HEK293 (cell line): ENCODE data around the gene SSU72.

Experiments
- CTCF ChIP-seq: fragments of 450-650 bp; formaldehyde crosslinking; IDR thresholded peaks from 2 replicates; pipeline ENCODE4 v1.5.1; 2016; ENCODE audit warnings: missing biosample characterization, missing genetic modification characterization
- HOXD13 ChIP-seq: sonication (generic); formaldehyde crosslinking; IDR thresholded peaks from 2 replicates; pipeline ENCODE4 v1.8.0; 2022; ENCODE audit warnings: missing genetic modification reagents, borderline replicate concordance
- MEIS1 ChIP-seq: sonication (generic); formaldehyde crosslinking; IDR thresholded peaks from 2 replicates; pipeline ENCODE4 v1.8.1; 2022; ENCODE audit warnings: missing genetic modification reagents, mild to moderate bottlenecking, borderline replicate concordance
- PBX3 ChIP-seq: sonication (generic); formaldehyde crosslinking; IDR thresholded peaks from 2 replicates; pipeline ENCODE4 v1.8.1; 2022; ENCODE audit warnings: mild to moderate bottlenecking, moderate library complexity, missing genetic modification reagents
- SETDB1 ChIP-seq: IDR thresholded peaks from one replicate; pipeline ENCODE4 v1.6.1; 2017; ENCODE audit warnings: mild to moderate bottlenecking, low read length, moderate library complexity, mixed read lengths; ENCODE audit not compliant: insufficient read length
- ZFP3 ChIP-seq: fragments of 450-650 bp; formaldehyde crosslinking; IDR thresholded peaks from 2 replicates; pipeline ENCODE4 v1.5.1; 2016; ENCODE audit warnings: low read depth, missing biosample characterization, missing genetic modification characterization
- ZNF23 ChIP-seq: fragments of 450-650 bp; formaldehyde crosslinking; IDR thresholded peaks from 2 replicates; pipeline ENCODE4 v1.5.1; 2016; ENCODE audit warnings: missing biosample characterization, missing genetic modification characterization, borderline replicate concordance
- ZSCAN30 ChIP-seq: fragments of 450-650 bp; IDR thresholded peaks from 2 replicates; pipeline ENCODE4 v1.5.1; 2018; ENCODE audit warnings: missing biosample characterization, mild to moderate bottlenecking, missing genetic modification characterization, moderate library complexity
- TF ChIP-seq, protein P1 (sequence below): fragments of 450-650 bp; formaldehyde crosslinking; IDR thresholded peaks from 2 replicates; pipeline ENCODE4 v1.5.1; 2016; ENCODE audit warnings: missing biosample characterization, missing genetic modification characterization, low read depth
- TF ChIP-seq, protein P2 (sequence below): fragments of 450-650 bp; formaldehyde crosslinking; IDR thresholded peaks from 2 replicates; pipeline ENCODE4; 2016; ENCODE audit warnings: missing biosample characterization, missing genetic modification characterization

- TF ChIP-seq, protein P1, sequence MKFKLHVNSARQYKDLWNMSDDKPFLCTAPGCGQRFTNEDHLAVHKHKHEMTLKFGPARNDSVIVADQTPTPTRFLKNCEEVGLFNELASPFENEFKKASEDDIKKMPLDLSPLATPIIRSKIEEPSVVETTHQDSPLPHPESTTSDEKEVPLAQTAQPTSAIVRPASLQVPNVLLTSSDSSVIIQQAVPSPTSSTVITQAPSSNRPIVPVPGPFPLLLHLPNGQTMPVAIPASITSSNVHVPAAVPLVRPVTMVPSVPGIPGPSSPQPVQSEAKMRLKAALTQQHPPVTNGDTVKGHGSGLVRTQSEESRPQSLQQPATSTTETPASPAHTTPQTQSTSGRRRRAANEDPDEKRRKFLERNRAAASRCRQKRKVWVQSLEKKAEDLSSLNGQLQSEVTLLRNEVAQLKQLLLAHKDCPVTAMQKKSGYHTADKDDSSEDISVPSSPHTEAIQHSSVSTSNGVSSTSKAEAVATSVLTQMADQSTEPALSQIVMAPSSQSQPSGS (tag by site-specific recombination), result no peak
- TF ChIP-seq CTCF (no peak), SETDB1 (no peak), ZFP3 (tag by site-specific recombination) (no peak), ZSCAN30 (tag by site-specific recombination) (no peak), HOXD13 (CRISPR knock-in tag) (no peak), ZNF23 (no peak), MEIS1 (no peak), PBX3 (CRISPR knock-in tag) (no peak)
- TF ChIP-seq, protein P2, sequence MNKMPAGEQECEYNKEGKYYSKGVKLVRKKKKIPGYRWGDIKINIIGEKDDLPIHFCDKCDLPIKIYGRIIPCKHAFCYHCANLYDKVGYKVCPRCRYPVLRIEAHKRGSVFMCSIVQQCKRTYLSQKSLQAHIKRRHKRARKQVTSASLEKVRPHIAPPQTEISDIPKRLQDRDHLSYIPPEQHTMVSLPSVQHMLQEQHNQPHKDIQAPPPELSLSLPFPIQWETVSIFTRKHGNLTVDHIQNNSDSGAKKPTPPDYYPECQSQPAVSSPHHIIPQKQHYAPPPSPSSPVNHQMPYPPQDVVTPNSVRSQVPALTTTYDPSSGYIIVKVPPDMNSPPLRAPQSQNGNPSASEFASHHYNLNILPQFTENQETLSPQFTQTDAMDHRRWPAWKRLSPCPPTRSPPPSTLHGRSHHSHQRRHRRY (tag by site-specific recombination), result no peak
Measured at GRCh38 chr1:1563688-1564087, 11.0 kb downstream of the SSU72 start.
